Neural crest cell (in vitro differentiated cells): ENCODE measurements around the gene IGF1R. TPM values are rescaled to one million over a fixed set of nuclear protein-coding genes. Genes with fewer than 3 reads are reported as not detected.

Experiments used
- DNase-seq: peaks from one replicate; pipeline ENCODE4 v3.0.0; 2021; ENCODE audit warnings: low read depth, mixed read lengths, low spot score
- H3K27ac Mint-ChIP-seq: one replicate; pipeline ENCODE4 v1.8.0; 2021; ENCODE audit warnings: mild to moderate bottlenecking, mixed read lengths; ENCODE audit not compliant: unreplicated experiment
- H3K27me3 Mint-ChIP-seq: 2 replicates; pipeline ENCODE4 v1.8.0; 2021; ENCODE audit warnings: low read depth, mild to moderate bottlenecking, mixed read lengths
- H3K36me3 Mint-ChIP-seq: 2 replicates; pipeline ENCODE4 v1.8.0; 2021; ENCODE audit warnings: low read depth, mild to moderate bottlenecking, mixed read lengths
- H3K4me1 Mint-ChIP-seq: 2 replicates; pipeline ENCODE4 v1.8.0; 2021; ENCODE audit warnings: mixed read lengths
- H3K4me3 Mint-ChIP-seq: one replicate; pipeline ENCODE4 v1.8.0; 2021; ENCODE audit warnings: mild to moderate bottlenecking, mixed read lengths
- H3K9me3 Mint-ChIP-seq: 2 replicates; pipeline ENCODE4 v1.8.0; 2021; ENCODE audit warnings: mixed read lengths
- total RNA-seq: library from RNA; stranded (reverse); gene quantifications from 2 replicates; pipeline ENCODE4 v1.2.1, GENCODE V29; 2021
- TF ChIP-seq, protein P1 (sequence below): fragments of 200-600 bp; sonication (generic); conservative IDR thresholded peaks from 2 replicates; pipeline ENCODE4 v1.5.0; 2021; ENCODE audit warnings: antibody characterized with exemption, mild to moderate bottlenecking

Gene IGF1R
- total RNA-seq, 1 donor from 2014 or later: 67.6 TPM

DNA sequence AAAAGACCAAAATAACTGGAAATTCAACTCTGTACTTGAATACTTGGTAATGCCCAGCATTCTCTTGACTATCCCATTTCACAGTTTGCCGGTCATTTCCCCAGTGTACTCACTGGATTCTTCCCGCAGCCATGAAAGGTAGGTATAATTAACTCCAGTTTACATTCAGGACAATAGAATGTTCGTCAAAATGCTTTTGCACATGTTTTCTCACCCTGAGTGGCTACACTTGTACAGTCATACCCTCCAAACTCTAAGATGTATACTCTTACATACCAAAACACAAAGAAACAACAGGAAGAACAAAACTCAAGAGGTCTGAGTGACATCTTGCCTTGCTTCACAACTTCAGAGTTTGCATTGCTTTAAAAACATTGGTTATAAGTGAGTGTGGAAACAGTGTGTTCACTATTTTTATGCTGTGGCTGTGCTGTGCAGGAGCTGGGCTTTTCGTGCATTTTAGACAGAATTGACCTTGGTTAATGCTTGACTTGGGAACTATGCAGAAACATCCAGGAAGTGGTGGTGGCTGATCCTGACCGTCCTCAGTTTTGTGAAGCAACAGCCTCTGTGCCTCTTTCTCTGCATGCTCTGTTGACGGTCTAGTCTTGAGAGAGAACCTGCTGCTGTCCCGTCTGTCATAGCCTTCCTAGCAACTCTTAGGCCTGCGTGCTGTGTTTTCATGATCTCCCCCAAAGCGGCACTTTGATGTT is 90.5 kb downstream of the IGF1R start:
- no peaks in the 10 kb centered on the region for H3K27me3 Mint-ChIP-seq
- H3K36me3 Mint-ChIP-seq: no peaks in the 10 kb centered on the region
- TF ChIP-seq, protein P1, sequence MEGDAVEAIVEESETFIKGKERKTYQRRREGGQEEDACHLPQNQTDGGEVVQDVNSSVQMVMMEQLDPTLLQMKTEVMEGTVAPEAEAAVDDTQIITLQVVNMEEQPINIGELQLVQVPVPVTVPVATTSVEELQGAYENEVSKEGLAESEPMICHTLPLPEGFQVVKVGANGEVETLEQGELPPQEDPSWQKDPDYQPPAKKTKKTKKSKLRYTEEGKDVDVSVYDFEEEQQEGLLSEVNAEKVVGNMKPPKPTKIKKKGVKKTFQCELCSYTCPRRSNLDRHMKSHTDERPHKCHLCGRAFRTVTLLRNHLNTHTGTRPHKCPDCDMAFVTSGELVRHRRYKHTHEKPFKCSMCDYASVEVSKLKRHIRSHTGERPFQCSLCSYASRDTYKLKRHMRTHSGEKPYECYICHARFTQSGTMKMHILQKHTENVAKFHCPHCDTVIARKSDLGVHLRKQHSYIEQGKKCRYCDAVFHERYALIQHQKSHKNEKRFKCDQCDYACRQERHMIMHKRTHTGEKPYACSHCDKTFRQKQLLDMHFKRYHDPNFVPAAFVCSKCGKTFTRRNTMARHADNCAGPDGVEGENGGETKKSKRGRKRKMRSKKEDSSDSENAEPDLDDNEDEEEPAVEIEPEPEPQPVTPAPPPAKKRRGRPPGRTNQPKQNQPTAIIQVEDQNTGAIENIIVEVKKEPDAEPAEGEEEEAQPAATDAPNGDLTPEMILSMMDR: no peak
- H3K9me3 Mint-ChIP-seq: no peaks in the 10 kb centered on the region
- peaks cover 26% of the 10 kb centered on the region for H3K4me1 Mint-ChIP-seq
- no peak overlapping the region for H3K4me3 Mint-ChIP-seq
- no peak overlapping the region for H3K27ac Mint-ChIP-seq
- no peak for DNase-seq

DNA sequence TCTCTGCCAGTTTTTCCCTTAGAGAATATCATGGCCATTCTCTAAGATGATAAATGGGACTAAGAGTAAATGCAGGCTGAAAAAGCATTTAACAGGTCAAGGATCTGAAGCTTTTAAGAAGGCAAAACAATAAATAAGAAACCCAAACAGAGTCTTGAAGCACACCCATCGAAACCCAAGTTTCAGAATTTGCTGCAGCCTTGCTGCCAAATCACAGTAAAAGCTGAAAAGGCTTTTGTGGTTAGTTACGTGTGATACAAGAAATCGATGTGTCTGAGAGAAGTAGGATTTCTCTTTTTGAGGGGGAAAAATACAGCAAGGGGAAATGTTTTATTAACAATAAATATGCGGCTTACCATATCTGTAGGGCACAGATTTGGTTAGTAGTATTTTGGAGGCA is 92.0 kb downstream of the IGF1R start:
- Mint-ChIP-seq H3K4me3 (no peak overlapping the region), H3K4me1 (peaks cover 22% of the 10 kb centered on the region), H3K27ac (no peak overlapping the region), H3K36me3 (no peaks in the 10 kb centered on the region), H3K9me3 (no peaks in the 10 kb centered on the region), H3K27me3 (no peaks in the 10 kb centered on the region)
- TF ChIP-seq, protein P1: no peak
- DNase-seq: no peak

DNA sequence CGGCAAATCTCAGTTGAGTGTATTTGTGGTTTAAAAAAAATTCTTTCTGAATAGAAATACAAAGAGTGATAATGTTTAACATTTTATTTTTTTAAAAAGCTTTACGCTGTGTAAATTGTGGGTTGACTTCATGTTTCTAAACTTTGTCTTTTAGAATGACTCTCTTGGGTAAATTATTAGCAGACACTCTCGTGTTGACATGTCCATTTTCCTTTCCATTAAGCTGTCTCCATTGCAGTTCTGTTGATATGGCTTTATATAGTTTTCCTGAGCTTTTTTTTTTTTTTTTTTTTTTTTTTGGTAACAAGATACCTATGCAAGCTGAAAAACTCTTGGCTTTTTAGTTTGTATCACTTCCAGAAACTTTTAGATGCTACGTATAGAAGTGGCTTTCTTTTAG is 92.6 kb downstream of the IGF1R start:
- Mint-ChIP-seq H3K27me3 (no peaks in the 10 kb centered on the region), H3K36me3 (no peaks in the 10 kb centered on the region), H3K27ac (no peak overlapping the region), H3K9me3 (no peaks in the 10 kb centered on the region), H3K4me3 (no peak overlapping the region), H3K4me1 (peaks cover 27% of the 10 kb centered on the region)
- no peak for DNase-seq
- TF ChIP-seq, protein P1: no peak

DNA sequence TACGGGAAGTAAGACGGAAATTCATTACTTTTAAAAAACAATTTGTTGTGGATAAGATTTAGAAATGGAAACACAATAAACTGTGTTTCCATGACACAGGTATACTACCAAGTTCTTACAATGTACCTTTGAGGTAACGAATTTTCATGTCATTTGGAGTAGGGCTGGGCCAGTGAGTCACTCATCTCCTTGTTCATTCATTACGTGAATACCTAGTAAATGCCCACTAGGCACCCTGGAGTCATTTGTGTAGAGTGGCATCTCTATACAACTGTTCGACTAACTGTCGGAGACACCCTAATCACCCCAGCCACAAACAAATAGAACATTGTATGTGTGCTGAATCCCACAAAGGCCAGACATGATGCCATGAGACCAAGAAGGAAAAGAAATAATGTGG is 94.8 kb downstream of the IGF1R start:
- H3K9me3 Mint-ChIP-seq: no peaks in the 10 kb centered on the region
- H3K4me1 Mint-ChIP-seq: peaks cover 27% of the 10 kb centered on the region
- DNase-seq: no peak
- H3K27ac Mint-ChIP-seq: no peak overlapping the region
- H3K4me3 Mint-ChIP-seq: no peak overlapping the region
- TF ChIP-seq, protein P1: no peak
- no peaks in the 10 kb centered on the region for H3K36me3 Mint-ChIP-seq
- no peaks in the 10 kb centered on the region for H3K27me3 Mint-ChIP-seq

DNA sequence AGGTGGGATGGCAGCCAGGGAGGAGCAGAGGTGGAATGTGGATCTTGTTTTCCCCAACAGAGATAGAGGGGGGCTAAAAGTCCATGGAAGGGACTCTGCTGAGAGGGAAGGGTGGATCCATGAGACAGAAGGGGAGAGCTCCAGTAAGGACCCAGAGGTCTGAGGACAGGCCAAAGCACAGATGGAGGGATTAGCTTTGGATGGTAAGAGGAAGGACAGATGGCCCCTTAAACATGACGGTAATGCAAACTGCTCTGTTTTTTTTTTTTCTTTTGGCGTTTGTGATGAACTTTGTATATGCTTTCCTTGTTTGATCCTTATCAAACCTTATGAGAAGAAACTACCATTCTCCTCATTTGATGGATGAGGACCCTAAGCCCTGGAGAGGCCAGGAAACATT is 96.2 kb downstream of the IGF1R start:
- TF ChIP-seq, protein P1: no peak
- H3K4me1 Mint-ChIP-seq: peaks cover 16% of the 10 kb centered on the region
- H3K4me3 Mint-ChIP-seq: no peak overlapping the region
- no peaks in the 10 kb centered on the region for H3K27me3 Mint-ChIP-seq
- H3K36me3 Mint-ChIP-seq: no peaks in the 10 kb centered on the region
- H3K9me3 Mint-ChIP-seq: no peaks in the 10 kb centered on the region
- H3K27ac Mint-ChIP-seq: peak overlapping the region; percentile 65
- no peak for DNase-seq
